ENCODE results near the gene MTA3.

Gene MTA3

DNA sequence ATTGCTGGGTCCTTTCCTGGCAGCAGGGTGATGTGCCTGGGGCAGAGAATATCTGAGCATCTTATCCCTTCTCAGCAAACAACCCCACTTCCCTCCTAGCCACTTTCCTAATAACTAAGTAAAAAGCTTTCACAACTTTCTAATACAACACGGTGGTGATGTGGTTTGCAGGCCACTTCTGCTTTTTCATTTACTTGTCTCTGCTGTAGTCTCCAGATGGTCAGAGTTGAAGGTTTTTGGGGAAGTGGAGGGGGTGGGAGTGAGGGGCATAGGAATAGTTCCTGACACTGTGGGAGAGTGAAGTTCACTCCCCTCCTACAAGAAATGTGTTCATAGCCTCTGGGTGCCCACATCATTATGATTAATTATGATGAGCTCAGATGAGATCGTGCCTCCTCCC, 183.9 kb downstream of the MTA3 start:
- Histone ChIP-seq H3K79me1 (ENCODE audit: low read length) (no peaks in the 10 kb centered on the region), H3K4ac (ENCODE audit: low read depth, low read length) (no peak overlapping the region), H3K36me3 (ENCODE audit: control insufficient read depth, insufficient read depth, low read length) (no peaks in the 10 kb centered on the region), H3K4me3 (ENCODE audit: low read length) (no peak overlapping the region), H3K18ac (ENCODE audit: low read length) (no peak overlapping the region), H3K56ac (ENCODE audit: low read length) (no peak overlapping the region), H2BK120ac (ENCODE audit: low read depth, low read length) (no peak overlapping the region), H3K27me3 (ENCODE audit: insufficient read depth, low read length, poor library complexity) (no peaks in the 10 kb centered on the region), H3K23ac (ENCODE audit: low read length) (no peak overlapping the region), H3K4me1 (ENCODE audit: control insufficient read depth, low read depth, low read length) (no peaks in the 10 kb centered on the region), H2BK5ac (ENCODE audit: low read length) (no peak overlapping the region), H3K27ac (ENCODE audit: low read depth, low read length) (no peak overlapping the region), H3K9ac (ENCODE audit: low read length) (no peak overlapping the region), H2AK5ac (ENCODE audit: low read length) (no peak overlapping the region), H2BK15ac (replicated peaks; ENCODE audit: low read depth) (no peak overlapping the region), H4K5ac (ENCODE audit: low read length) (no peak overlapping the region), H4K8ac (ENCODE audit: low read depth, low read length) (no peak overlapping the region), H3K79me2 (ENCODE audit: control insufficient read depth, insufficient read depth, low read length) (no peaks in the 10 kb centered on the region), H3K4me2 (ENCODE audit: low read length) (no peak overlapping the region)
- no peak for DNase-seq
- WGBS (ENCODE audit: extremely low coverage, insufficient coverage, low lambda C conversion rate): no CpG with 5 or more reads among the region's 2 CpGs

DNA sequence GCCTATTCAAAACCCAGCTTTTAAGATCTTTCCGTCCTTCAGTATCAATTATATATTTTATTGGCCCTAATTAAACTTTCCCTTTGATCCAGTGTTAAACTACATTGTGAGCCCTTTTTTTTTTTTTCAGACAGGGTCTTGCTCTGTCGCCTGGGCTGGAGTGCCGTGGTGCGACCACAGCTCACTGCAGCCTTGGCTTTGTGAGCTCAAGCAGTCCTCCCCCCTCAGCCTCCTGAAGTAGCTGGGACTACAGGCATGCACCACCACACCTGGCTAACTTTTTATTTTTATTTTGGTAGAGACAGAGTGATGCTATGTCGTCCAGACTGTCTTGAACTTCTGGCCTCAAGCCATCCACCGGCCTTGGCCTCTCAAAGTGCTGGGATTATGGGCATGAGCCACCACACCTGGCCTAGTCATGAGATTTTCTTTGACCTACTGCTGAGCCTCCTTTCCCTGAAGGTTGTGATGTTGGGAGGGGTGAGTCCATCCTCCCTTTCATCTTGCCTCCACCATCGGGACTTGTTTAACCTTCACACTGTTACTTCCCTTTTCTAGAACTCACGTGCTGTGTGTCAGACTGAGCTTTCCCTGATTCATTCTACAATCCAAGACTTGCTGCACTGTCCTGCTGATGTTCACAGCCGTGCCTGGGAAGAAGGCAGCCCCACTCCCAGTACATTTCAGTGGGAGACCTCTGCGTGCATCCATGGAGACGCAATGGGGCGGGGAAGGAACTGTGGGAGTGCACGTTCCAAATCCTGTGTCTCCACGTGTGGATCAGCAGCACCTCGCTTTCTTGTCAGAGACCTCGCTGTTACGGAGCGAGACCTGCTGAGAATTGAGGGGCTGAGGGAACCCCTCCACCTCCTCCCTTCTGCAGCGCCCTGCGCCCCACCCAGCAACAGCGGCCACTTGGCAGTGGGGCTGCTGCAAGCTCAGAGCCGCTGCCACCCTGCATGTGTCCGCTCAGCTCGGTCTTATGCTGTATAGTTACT, 184.7 kb downstream of the MTA3 start:
- Histone ChIP-seq H2BK15ac (replicated peaks; ENCODE audit: low read depth) (no peak overlapping the region), H2BK5ac (ENCODE audit: low read length) (no peak overlapping the region), H3K23ac (ENCODE audit: low read length) (no peak overlapping the region), H3K27me3 (ENCODE audit: insufficient read depth, low read length, poor library complexity) (no peaks in the 10 kb centered on the region), H3K27ac (ENCODE audit: low read depth, low read length) (no peak overlapping the region), H4K5ac (ENCODE audit: low read length) (no peak overlapping the region), H2AK5ac (ENCODE audit: low read length) (no peak overlapping the region), H2BK120ac (ENCODE audit: low read depth, low read length) (no peak overlapping the region), H3K79me1 (ENCODE audit: low read length) (no peaks in the 10 kb centered on the region), H3K36me3 (ENCODE audit: control insufficient read depth, insufficient read depth, low read length) (no peaks in the 10 kb centered on the region), H3K56ac (ENCODE audit: low read length) (no peak overlapping the region), H3K4me2 (ENCODE audit: low read length) (no peak overlapping the region), H3K18ac (ENCODE audit: low read length) (no peak overlapping the region), H3K4ac (ENCODE audit: low read depth, low read length) (no peak overlapping the region), H3K4me1 (ENCODE audit: control insufficient read depth, low read depth, low read length) (no peaks in the 10 kb centered on the region), H3K9ac (ENCODE audit: low read length) (no peak overlapping the region), H4K8ac (ENCODE audit: low read depth, low read length) (no peak overlapping the region), H3K4me3 (ENCODE audit: low read length) (no peak overlapping the region), H3K79me2 (ENCODE audit: control insufficient read depth, insufficient read depth, low read length) (no peaks in the 10 kb centered on the region)
- WGBS (ENCODE audit: extremely low coverage, insufficient coverage, low lambda C conversion rate): no CpG with 5 or more reads among the region's 24 CpGs
- no peak for DNase-seq

DNA sequence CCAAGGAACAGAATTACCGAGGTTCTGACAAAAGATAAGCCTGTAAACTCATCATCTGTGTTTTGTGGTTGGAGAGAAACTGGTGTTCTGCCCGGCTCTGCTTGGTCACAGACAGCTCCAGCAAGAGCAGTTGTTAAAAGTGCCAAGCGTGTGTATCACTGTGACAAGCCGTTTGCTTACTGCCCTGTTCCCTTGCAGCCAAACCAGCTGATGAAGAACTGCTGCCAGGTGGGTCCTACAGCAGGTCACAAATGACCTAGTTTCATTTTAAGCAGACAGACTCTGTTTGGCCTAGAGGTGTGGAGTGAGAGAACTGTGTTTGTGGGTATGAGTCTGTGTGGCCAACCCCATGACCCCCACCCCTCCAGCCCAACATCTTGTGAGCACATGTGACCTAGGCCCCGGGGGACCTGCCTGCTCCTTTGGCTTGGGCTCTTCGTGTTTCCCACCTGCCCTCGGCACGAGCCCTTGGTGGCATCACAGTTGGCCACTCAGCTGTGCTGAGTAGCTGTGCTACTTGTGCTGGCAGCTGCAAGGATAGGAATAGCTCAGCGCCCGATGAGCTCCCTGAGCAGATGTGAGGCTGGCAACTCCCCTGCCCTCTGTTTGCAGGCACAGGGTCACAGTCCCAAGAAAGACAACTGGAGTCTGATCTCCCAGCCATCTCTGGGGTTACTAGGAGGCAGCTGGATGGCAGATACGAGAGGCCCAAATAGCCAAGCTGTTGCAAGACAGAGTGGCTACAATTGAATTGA, 185.8 kb downstream of the MTA3 start:
- Histone ChIP-seq H3K4me2 (ENCODE audit: low read length) (no peak overlapping the region), H3K56ac (ENCODE audit: low read length) (no peak overlapping the region), H2BK15ac (replicated peaks; ENCODE audit: low read depth) (no peak overlapping the region), H2AK5ac (ENCODE audit: low read length) (no peak overlapping the region), H3K36me3 (ENCODE audit: control insufficient read depth, insufficient read depth, low read length) (no peaks in the 10 kb centered on the region), H2BK5ac (ENCODE audit: low read length) (no peak overlapping the region), H3K79me2 (ENCODE audit: control insufficient read depth, insufficient read depth, low read length) (no peaks in the 10 kb centered on the region), H3K23ac (ENCODE audit: low read length) (no peak overlapping the region), H4K5ac (ENCODE audit: low read length) (no peak overlapping the region), H2BK120ac (ENCODE audit: low read depth, low read length) (no peak overlapping the region), H4K8ac (ENCODE audit: low read depth, low read length) (no peak overlapping the region), H3K18ac (ENCODE audit: low read length) (no peak overlapping the region), H3K79me1 (ENCODE audit: low read length) (no peaks in the 10 kb centered on the region), H3K4ac (ENCODE audit: low read depth, low read length) (no peak overlapping the region), H3K4me3 (ENCODE audit: low read length) (no peak overlapping the region), H3K27ac (ENCODE audit: low read depth, low read length) (no peak overlapping the region), H3K27me3 (ENCODE audit: insufficient read depth, low read length, poor library complexity) (no peaks in the 10 kb centered on the region), H3K9ac (ENCODE audit: low read length) (no peak overlapping the region), H3K4me1 (ENCODE audit: control insufficient read depth, low read depth, low read length) (no peaks in the 10 kb centered on the region)
- DNase-seq: no peak
- no CpG with 5 or more reads among the region's 11 CpGs for WGBS (ENCODE audit: extremely low coverage, insufficient coverage, low lambda C conversion rate)

DNA sequence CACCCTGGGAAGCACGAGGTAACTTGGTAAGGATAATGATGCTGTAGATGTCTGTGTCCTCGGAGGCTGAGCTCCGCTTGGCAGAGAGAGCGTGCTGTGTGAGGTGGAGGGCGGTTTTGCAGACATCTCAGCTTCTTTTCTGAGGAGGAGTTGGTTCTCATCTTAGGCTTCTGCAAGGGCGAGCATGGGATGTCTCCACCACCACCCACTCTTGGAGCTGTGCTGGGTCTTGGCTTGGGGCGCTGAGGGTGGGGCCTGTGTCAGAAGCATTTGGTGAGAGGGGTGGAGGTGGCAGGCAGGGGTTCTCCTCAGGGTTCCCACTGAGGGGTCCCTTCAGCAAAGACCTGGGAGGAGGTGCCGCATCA, 186.3 kb downstream of the MTA3 start:
- Histone ChIP-seq H3K27me3 (ENCODE audit: insufficient read depth, low read length, poor library complexity) (no peaks in the 10 kb centered on the region), H4K5ac (ENCODE audit: low read length) (no peak overlapping the region), H3K56ac (ENCODE audit: low read length) (no peak overlapping the region), H3K4ac (ENCODE audit: low read depth, low read length) (no peak overlapping the region), H2BK5ac (ENCODE audit: low read length) (no peak overlapping the region), H3K9ac (ENCODE audit: low read length) (no peak overlapping the region), H3K18ac (ENCODE audit: low read length) (no peak overlapping the region), H2BK120ac (ENCODE audit: low read depth, low read length) (no peak overlapping the region), H3K79me1 (ENCODE audit: low read length) (no peaks in the 10 kb centered on the region), H3K79me2 (ENCODE audit: control insufficient read depth, insufficient read depth, low read length) (no peaks in the 10 kb centered on the region), H3K23ac (ENCODE audit: low read length) (no peak overlapping the region), H2AK5ac (ENCODE audit: low read length) (no peak overlapping the region), H3K27ac (ENCODE audit: low read depth, low read length) (no peak overlapping the region), H3K36me3 (ENCODE audit: control insufficient read depth, insufficient read depth, low read length) (no peaks in the 10 kb centered on the region), H3K4me3 (ENCODE audit: low read length) (no peak overlapping the region), H2BK15ac (replicated peaks; ENCODE audit: low read depth) (no peak overlapping the region), H4K8ac (ENCODE audit: low read depth, low read length) (no peak overlapping the region), H3K4me2 (ENCODE audit: low read length) (no peak overlapping the region), H3K4me1 (ENCODE audit: control insufficient read depth, low read depth, low read length) (no peaks in the 10 kb centered on the region)
- no CpG with 5 or more reads among the region's 8 CpGs for WGBS (ENCODE audit: extremely low coverage, insufficient coverage, low lambda C conversion rate)
- DNase-seq: no peak

DNA sequence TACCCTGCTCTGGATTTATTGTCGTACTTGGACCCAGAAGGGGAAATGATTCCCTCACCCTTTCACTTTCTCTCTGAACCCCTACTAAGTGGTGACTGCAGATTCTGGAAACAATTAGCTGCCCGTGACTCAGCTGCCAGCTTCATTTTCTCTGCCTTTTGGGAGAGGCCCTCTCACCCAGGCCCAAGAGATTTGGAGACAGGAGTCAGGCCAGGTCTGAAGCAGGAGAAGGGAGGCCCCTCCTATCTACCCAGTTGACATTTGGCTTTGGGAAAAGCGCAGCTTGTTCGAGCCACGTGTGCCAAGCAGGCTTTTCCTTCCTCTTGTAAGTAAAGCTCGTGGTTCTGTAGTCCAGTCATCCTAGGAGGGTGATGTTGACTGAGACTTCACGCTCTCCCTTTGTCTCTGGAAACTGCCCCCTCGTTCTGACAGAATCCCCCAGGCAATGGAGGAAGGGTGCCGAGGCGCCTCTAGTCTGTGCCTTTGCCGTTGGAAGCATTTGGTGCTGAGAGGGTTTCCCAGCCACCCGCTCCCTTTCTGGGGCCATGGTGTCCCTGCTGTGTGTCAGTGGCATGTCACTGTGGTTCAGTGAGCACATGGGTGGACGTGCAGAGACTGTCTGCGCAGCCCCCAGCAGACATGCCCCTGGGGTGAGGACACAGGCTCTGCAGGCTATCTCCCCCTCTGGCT, 186.9 kb downstream of the MTA3 start:
- no peak overlapping the region for H3K18ac ChIP-seq (ENCODE audit: low read length)
- H3K4ac ChIP-seq (ENCODE audit: low read depth, low read length): no peak overlapping the region
- H3K9ac ChIP-seq (ENCODE audit: low read length): no peak overlapping the region
- H2BK15ac ChIP-seq (replicated peaks; ENCODE audit: low read depth): no peak overlapping the region
- no peak overlapping the region for H4K5ac ChIP-seq (ENCODE audit: low read length)
- H3K23ac ChIP-seq (ENCODE audit: low read length): no peak overlapping the region
- H3K27me3 ChIP-seq (ENCODE audit: insufficient read depth, low read length, poor library complexity): no peaks in the 10 kb centered on the region
- H4K8ac ChIP-seq (ENCODE audit: low read depth, low read length): no peak overlapping the region
- H3K36me3 ChIP-seq (ENCODE audit: control insufficient read depth, insufficient read depth, low read length): no peaks in the 10 kb centered on the region
- no peak overlapping the region for H3K27ac ChIP-seq (ENCODE audit: low read depth, low read length)
- no peak overlapping the region for H2BK5ac ChIP-seq (ENCODE audit: low read length)
- no peak overlapping the region for H2BK120ac ChIP-seq (ENCODE audit: low read depth, low read length)
- no peaks in the 10 kb centered on the region for H3K79me2 ChIP-seq (ENCODE audit: control insufficient read depth, insufficient read depth, low read length)
- no peak overlapping the region for H3K56ac ChIP-seq (ENCODE audit: low read length)
- no peaks in the 10 kb centered on the region for H3K79me1 ChIP-seq (ENCODE audit: low read length)
- no peaks in the 10 kb centered on the region for H3K4me1 ChIP-seq (ENCODE audit: control insufficient read depth, low read depth, low read length)
- DNase-seq: no peak
- H3K4me3 ChIP-seq (ENCODE audit: low read length): no peak overlapping the region
- no peak overlapping the region for H3K4me2 ChIP-seq (ENCODE audit: low read length)
- no peak overlapping the region for H2AK5ac ChIP-seq (ENCODE audit: low read length)
- WGBS (ENCODE audit: extremely low coverage, insufficient coverage, low lambda C conversion rate): no CpG with 5 or more reads among the region's 14 CpGs

Measured in mesendoderm (in vitro differentiated cells).